GM04503 (cell line): Measurements from ENCODE around the gene GALNT16.

Experiments
- DNase-seq: peaks from one replicate; pipeline ENCODE4 v3.0.0-alpha.2; 2012; ENCODE audit warnings: low read depth

The GALNT16 gene

DNA sequence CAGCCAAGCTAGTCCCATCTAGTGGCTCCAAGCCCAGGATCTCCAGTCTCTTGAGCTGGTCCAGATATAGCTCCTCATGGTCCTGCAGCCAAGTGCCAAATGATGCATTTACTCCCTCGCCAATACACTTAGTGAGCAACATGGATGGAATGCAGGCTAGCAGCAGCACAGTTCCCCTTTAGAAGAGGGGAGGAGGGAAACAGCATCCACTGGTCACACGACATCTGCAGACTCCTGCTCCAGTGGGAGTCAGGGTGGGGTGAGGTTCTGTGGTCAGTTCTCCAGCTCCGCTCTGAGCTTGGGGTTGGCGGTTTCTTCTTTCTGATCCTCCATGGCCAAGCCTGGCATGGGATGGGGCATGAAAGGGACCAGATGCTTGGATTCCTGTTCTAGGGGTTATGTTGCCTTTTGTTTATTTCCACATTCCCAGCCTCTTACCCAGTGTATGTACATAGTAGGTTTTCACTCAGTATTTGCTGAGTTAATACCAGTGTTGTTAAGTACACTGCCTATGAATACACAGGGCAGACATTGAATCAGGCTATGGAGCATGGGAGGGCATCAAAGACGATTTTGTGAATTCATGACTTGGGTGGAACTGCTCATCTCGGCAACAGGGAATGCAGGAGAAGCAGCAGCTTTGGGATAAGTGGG is 57.3 kb downstream of the GALNT16 start:
- peak; percentile 99 for DNase-seq

DNA sequence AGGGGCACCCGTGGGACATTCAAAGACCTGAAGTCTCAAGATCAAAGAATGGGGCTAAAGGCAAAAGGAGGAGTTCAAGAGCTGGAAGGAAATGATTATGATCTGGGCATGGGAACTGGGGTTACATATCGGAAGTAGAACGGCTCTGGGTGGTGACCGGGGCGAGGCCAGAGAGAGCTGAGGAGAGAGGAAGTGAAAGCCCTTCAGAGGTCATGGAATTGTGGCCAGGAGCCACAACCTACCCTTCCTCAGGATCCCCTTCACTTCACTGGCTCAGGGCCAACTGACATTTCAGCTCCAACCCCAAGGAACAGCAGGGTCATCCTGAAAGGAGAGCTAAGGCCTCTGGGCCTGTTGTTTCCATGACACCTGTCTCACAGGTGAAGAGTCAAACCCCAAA is 57.8 kb downstream of the GALNT16 start:
- DNase-seq: no peak

DNA sequence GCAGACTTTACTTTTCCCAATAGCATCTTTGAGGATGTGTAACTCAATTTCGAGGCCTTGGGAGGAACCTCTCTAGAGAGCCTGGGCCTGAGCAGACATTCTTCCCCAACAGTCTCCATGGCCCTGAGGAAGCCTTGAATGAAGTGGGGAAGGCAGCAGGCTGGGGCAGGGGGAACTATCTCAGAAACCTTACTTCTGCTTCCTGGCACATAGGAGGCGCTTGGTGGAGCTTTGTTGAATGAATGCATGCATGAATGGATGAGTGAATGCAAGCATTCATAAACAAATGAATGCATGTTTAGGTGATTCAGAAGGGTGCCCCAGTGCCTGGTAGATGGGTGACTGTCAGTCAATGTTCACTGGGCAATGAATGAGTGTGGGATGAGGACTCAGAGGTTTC is 58.3 kb downstream of the GALNT16 start:
- no peak for DNase-seq

DNA sequence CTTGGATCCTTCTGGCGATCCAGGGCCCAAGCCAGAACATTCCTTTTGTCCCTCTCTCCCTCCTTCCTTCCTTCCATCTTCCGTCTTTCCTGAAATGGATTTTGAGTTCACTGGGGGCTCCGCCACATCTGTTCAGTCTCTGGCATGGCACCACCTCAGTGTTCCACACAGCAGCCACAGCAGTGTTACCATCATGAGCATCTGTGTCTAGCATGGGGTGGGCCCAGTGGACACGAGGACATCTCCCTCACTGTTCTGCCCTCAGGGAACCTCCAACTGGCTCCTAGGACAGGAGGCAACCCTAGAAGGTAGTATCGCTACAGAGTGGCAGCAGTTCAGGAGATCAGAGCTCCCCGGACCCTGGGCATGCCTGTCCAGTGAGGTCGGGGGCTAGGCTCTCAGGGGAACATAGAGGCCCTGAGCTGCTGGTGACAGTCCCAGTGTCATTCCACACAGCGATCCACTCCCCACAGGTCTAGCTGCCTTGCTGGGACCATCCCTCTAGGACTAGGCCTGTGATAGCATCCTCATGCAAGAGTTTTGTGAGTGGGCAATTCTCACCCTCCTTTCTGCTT is 59.0 kb downstream of the GALNT16 start:
- DNase-seq: no peak

DNA sequence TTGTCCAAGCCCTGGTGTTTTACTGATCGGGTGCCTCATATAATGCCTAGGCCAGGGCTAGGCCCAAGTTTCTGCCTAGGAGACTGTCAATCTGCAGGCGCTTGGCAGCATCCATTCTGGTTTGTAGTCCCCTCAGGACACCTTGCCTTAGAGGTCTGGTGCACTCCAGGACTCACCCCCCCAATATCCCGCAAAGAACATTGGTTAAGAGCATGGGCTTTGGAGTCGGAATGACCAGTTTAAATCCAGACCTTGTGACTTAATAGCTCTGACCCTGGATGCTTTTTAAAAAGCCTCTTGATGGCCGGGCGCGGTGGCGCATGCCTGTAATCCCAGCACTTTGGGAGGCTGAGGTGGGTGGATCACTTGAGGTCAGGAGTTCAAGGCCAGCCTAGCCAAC is 60.0 kb downstream of the GALNT16 start:
- DNase-seq: no peak

DNA sequence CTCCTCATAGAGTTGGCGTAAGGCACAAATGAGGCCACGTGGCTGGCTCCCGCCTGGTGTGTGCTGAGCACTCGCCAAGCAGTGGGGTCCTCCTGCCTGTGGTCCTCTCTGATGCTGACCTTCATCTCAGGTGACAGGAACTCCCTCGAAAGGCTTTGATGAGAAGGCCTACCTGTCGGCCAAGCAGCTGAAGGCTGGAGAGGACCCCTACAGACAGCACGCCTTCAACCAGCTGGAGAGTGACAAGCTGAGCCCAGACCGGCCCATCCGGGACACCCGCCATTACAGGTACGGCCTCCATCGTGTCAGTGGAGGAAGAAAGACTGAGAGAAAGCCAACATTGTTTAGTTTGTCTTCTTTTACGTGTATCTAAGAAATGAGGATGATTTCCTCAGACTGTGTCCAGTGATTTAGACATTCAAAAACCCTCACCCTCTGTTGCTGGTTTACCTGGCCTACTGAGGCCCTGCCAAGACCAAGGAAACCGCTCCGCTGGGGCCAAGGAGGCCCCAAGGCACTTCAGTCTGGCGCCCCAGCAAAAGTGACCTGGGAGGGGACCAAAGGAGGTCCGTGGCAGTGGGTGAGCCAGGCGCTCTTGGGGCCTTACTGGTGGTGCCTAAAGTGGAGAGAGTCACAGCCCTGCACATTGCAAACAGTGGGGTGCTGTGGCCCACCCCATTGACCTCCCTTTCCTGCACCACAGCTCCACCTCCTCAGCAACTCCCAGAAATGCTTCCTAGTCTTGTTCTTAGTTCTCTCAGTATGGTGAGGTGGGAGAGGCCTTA is 60.8 kb downstream of the GALNT16 start:
- DNase-seq: no peak

DNA sequence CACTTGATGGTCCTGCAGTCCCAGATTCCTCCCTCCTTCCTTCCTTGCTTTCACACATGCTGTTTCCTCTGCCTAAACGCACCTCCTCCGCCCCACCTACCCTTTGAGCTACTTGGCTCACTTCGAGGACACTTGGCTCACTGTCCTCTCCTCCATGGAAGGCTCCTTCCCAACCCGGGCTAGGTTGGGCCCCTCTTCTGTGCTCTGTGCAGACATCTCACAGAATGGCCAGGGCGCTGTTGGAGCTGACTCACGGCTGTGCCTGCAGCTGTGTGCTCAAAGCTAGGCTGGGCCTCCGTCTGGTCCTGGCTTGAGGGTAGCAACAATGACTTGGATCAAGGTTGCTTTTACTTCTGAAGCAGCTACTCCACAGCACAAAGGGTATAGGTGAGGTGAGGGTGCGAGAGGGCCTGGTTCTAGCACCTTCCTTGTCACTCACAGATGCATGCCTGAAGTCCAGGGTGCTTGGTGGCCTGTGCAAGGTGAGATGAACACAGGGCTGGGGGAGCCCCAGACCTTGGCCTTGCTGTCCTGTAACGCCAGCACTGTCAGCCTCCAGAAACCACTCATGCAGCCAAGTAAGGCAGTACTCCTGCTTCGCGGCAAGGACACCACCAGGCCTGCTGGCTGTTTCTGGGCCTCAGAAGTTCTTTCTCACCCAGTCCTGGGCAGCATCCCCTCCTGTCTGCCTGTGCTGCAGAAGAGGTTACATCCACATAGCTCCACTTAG is 61.8 kb downstream of the GALNT16 start:
- no peak for DNase-seq

DNA sequence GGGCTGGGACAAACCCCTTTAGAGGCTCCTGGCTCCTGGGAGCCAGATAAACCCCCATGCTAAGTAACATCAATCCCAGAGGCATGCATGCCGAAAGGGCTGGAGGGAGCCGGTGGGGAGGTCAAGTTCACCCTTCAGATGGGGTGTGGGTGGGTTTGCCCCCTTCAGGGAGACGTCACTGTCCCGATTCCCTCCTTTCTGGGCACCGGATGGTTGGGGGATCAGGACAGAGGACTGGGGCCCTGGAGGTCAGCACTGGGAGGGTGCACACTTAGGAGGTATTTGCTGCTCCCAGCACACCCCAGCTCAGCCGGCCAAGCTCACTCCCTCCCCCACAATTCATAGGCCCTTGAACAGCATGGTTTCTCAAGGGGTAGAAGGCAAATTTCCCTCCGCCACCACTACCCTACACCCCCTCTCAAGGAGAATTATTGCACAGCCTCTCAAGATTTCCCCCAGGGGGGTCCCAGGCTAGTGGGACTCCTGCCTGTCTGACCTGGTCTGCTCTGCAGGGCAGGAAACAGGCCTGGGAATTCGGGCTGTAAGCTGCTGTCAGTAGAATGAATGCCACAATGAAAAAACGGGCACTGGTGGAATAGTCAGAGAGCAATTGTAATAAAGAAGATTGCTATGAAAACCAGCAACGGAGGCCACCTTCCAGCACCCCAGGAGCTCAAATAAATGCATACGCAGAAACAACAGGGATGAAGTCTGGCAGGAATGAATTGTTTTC is 63.5 kb downstream of the GALNT16 start:
- no peak for DNase-seq

DNA sequence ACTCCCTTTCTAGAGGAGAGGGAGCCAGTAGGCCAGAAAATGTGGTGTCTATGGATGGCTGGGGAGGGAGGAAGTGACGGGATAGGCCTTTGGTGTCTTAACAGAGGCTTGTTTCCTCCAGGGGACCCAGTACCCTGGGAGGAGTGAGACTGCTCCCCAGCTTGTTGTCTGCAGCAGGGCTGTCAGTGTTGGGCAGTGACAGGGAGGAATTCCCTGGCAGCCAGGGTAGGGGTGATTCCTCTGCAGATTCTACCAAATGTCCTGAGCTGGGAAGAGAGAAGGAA is 64.0 kb downstream of the GALNT16 start:
- no peak for DNase-seq

DNA sequence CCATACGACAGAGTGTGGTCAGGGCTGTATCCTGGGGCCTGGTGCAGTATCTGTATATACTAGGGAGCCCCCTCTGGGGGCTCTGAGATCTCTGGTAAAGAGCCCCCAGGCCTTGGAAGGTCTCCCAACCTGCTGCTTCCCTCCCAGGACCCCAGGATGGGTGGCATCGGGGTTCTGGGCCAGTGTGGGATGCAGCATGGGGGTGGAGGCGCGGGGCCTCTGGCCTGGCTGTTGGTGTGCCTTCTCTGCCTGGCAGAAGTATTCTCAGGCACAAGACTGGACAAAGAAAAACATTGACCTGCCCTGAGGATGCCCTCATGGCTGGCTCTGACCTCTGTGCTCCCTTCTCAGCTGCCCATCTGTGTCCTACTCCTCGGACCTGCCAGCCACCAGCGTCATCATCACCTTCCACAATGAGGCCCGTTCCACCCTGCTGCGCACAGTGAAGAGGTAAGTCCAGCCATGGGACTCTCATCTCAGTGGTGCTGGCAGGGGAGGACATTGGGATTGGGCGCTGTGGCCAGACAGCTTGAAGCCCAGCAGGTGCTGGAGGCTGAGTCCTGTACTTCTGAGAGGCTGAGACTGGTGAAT is 64.5 kb downstream of the GALNT16 start:
- no peak for DNase-seq

DNA sequence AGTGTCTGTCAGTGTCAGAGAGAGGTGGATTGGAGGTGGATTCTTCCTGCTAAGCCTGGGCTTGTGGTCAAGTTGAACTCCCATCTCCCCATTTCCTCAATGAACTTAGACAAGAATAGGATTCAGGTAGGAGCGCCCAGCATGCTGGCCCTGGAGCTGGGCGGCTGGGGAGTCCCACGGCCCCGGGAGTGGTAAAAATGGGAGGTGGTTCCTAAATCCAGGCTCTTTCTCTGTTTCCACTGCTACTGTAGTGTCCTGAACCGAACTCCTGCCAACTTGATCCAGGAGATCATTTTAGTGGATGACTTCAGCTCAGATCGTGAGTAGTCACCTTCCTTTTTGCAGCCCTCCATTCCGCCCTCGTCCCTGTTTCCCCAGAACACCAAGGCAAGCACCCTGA is 65.1 kb downstream of the GALNT16 start:
- no peak for DNase-seq

DNA sequence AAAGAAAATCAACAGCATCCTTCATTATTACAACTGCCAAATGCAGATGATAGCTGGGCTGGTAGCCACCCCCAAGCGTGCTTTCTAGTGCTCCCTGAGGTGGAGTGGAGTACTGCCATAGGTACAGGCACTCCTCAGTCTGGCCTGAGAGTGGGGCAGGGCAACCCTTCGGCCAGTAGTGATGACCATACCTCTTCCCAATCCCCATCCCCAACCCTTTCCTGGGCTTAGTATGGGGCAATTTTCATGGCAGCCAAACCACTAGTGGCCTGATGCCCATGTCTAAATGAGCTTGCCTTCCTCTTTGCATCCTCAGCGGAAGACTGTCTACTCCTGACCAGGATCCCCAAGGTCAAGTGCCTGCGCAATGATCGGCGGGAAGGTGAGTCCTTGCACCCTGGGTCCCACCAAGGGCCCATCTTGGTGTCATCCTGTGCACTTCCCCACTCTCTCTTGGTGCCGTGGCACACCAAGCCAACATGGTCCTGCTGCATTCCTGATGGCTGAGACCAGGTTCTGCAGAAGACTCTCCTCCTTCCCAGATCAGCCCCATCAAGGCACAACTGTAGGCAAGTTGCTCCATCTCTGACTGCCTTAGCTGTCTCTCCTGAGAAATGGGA is 65.8 kb downstream of the GALNT16 start:
- no peak for DNase-seq

DNA sequence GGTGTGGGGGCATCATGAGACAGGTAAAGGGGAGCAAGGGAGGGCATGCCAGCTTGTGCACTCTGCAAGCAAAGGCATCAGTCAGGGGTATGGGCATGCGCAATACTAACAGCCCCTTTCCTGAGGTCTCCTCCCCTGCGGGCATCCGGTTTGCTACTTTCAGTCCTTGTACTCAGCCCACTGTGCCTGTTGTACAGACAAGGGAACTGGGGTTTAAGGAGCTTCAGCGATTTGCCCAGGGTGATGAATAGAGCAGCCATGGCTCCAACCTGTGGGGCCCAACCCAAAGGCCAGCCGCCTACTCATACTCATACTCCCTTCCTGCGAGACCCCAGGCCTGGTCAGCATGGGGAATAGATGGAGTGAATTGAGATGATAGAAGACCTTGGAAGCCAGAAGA is 66.7 kb downstream of the GALNT16 start:
- DNase-seq: no peak

DNA sequence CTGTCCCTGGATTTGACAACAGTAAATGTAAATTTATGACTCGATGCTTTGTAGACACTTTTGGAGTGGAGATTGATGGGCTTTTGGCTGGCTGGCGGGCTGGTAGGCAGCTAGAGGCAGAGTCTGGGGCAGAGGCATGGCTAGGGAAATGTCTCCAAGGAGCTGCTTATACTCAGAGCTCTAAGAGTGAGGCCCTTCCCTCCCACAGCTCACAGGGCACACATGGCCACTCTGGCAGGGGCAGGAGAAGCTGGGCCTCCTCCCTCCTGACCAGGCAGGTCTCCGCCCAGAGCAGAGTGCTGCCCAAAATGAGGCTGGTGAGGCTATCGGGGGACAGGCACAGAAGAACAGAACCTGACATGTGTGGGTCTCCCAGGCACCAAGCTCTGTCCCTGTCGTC is 67.5 kb downstream of the GALNT16 start:
- no peak for DNase-seq

DNA sequence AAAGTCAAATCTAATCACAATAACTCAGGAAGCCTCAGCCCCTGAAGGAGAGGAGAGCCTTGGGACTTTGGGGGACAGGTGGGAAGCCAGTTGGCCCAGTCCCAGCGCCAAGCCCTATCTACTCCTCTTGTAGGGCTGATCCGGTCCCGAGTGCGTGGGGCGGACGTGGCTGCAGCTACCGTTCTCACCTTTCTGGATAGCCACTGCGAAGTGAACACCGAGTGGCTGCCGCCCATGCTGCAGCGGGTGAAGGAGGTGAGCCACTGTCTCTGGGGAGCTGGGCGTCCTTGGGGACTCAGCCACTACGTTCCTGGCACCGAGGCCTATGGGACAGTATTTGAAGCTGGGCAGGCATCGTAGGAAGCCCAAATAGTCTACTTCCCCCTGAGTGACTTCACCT is 68.4 kb downstream of the GALNT16 start:
- no peak for DNase-seq

DNA sequence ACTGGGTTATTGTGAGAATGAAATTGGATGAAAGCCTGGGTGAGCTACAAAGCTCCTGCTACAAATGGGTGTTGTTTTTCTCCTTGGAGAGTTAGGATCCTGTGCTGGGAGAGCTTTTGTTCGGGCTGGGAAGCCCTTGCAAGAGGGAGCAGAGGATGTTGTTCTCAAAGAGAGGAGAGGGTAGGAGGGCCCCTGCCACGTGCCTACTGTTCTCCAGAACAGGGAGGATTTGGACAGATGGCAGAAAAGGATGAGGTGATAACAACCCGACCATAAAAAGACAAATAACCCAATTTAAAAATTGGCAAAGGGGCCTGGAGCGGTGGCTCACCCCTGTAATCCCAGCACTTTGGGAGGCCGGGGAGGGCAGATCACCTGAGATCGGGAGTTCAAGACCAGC is 68.8 kb downstream of the GALNT16 start:
- DNase-seq: no peak

DNA sequence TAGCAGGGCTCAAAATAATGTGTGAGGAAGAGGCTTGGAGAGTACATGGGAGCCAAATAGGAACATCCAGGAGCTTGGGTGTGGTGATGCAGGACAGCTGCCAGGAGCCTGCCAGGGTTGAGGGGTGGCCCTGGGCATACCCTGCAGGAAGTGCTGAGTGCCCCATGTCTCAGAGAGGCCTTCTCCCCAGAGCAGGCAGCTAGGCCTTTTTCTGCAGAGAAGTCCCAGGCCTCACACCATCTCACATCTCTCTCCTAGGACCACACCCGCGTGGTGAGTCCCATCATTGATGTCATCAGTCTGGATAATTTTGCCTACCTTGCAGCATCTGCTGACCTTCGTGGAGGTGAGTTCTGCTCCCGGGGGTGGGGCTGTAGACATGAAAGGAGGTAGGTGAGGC is 71.2 kb downstream of the GALNT16 start:
- no peak for DNase-seq

DNA sequence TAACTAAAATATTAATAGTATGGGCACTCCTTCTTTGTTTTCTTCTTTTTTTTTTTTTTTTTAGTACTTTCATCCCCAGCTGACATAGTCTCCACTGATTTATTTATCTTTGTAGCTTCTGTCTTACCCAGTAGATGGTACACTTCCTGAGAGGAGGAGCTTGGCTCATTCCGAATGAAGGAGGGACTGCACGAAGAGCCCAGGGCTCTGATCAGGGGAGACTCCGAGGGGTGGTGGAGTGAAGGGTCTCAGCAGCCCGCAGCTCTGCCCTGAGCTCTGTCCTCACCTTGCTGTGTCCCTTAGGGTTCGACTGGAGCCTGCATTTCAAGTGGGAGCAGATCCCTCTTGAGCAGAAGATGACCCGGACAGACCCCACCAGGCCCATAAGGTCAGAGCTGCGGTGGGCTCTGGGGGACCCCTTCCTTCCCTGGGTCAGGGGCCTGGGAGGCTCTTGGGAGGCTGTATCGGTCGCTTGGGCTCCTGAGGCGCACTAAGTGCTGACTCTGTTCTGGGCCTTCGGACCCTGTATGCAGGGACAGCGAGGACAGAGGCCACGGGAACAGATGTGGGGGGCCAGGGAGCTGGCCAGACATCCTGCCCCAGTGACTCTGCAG is 72.9 kb downstream of the GALNT16 start:
- DNase-seq: no peak

DNA sequence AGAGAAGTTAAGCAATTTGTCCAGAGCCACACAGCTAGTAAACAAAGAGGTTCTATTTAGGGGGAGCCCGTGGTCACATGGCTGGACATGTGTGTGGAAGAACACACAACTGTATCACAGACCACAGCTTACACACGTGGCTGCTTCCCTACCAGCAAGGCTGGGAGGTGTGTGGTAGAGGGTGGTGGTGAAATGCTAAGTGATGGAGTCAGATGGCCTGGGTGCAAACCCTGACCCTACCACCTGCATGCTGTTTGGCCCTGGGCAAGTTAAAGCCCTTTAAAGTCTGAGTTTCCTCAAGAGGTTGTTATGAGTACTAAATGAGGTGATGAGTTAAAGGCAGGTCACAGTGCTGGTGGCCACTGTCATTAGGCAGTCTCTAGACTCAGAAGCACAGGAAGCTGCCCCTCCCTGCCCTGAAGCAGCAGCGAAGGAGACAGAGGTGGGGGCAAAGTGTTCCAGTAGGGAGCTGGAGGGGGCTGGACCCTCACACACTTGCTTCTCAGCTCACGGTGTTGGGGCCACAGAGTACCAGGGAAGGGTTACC is 73.9 kb downstream of the GALNT16 start:
- DNase-seq: no peak

DNA sequence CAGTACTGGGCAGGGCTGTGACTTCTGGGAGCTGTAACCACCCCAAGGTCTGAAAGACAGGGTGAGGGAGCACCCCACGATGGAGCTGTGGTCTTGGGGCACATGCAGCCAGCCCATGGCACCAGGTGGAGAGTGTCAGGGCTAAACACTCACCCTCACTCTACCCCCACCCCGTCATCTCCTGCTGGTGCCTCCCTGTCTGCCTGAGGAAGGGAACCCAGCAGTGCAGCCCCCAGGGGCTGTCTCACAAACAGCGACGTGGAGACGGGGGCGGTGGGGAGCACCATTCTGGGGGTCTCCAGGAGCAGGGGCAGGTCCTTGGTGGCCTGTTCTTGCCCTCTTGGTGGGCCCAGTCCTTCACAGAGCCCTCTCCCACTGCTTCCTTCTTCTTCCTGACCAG is 74.6 kb downstream of the GALNT16 start:
- DNase-seq: no peak

DNA sequence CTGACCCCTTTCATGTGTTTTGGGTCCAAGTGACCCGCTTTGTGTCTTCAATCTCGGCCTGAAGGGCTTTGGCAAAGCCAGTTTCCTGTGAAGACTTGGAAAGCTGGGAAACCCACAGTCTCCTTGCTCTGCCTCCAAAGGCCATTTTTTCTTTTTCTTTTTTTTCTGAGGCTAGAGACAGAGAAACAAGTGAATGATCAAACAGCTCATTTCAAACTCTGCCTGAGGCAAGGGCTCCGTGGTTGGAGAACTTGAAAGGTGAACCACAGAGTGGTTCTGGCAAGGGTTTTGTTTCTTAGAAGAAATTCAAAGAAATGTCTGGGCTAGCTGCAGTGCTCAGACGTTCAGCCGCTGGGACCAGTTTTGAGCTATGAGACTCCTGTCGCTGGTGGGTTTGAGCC is 75.4 kb downstream of the GALNT16 start:
- no peak for DNase-seq
